Astrocyte of the cerebellum (primary cell): ENCODE measurements around the gene PLXDC2.

Experiments used
- DNase-seq: peaks from one replicate; pipeline ENCODE4 v3.0.0-alpha.2; 2011; ENCODE audit warnings: low read depth
- H3K4me3 ChIP-seq: 2 replicates; pipeline ENCODE4 v1.5.1; 2011; ENCODE audit warnings: mild to moderate bottlenecking, low read depth, low read length, moderate library complexity
- in situ Hi-C: cut with HindIII; loops from 2 replicates; pipeline ENCODE4 v1.10.0; 2017; ENCODE audit warnings: low sequenced_read_pairs
- TF ChIP-seq, protein P1 (sequence below): IDR thresholded peaks from 2 replicates; pipeline ENCODE4 v1.5.1; 2012; ENCODE audit warnings: low read length, low read depth, moderate library complexity, mild to moderate bottlenecking; ENCODE audit errors: missing control alignments

The PLXDC2 gene

DNA sequence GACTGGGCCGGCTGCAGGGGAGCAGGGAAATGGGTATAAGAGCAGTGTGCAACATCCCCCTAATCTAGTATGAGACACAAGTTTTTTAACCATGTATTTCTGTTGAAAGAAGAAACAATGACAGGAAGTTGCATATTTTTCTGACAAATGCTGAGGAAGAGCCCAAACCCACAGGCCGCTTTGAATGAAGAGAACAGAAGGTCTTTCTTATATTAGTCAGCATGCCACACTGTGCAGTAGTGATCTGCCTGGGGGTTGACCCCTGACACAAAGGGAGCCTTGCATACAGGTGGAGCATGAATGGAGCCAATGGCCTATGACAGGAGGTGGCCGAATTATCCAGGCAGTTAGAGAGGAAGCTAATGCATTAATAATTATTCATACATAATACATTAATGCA is 518.3 kb downstream of the PLXDC2 start:
- in situ Hi-C loops = no loop called here
- no peak overlapping the region for H3K4me3 ChIP-seq
- no peak for DNase-seq
- TF ChIP-seq, protein P1, sequence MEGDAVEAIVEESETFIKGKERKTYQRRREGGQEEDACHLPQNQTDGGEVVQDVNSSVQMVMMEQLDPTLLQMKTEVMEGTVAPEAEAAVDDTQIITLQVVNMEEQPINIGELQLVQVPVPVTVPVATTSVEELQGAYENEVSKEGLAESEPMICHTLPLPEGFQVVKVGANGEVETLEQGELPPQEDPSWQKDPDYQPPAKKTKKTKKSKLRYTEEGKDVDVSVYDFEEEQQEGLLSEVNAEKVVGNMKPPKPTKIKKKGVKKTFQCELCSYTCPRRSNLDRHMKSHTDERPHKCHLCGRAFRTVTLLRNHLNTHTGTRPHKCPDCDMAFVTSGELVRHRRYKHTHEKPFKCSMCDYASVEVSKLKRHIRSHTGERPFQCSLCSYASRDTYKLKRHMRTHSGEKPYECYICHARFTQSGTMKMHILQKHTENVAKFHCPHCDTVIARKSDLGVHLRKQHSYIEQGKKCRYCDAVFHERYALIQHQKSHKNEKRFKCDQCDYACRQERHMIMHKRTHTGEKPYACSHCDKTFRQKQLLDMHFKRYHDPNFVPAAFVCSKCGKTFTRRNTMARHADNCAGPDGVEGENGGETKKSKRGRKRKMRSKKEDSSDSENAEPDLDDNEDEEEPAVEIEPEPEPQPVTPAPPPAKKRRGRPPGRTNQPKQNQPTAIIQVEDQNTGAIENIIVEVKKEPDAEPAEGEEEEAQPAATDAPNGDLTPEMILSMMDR = no peak
